Smooth muscle cell (in vitro differentiated cells): ENCODE results near the gene CEACAM19. TPM values are rescaled to one million over a fixed set of nuclear protein-coding genes. Genes with fewer than 3 reads are reported as not detected.

Experiments used
- DNase-seq: peaks from one replicate; lab custom pipeline; 2025; ENCODE audit not compliant: unreplicated experiment; lab: John Stamatoyannopoulos, UW
- H2AFZ ChIP-seq: fragments of 200-600 bp; sonication (generic); 2 replicates; pipeline ENCODE4 v1.6.0; 2016; ENCODE audit warnings: antibody characterized with exemption, low read depth, mild to moderate bottlenecking
- H3F3A ChIP-seq: fragments of 200-600 bp; sonication (generic); 2 replicates; pipeline ENCODE4 v1.6.0; 2017; ENCODE audit warnings: antibody characterized with exemption, low read depth
- H3K27ac ChIP-seq: fragments of 200-600 bp; sonication (generic); 2 replicates; pipeline ENCODE4 v1.5.1; 2016; ENCODE audit warnings: low read depth, mild to moderate bottlenecking
- H3K27me3 ChIP-seq: fragments of 200-600 bp; sonication (generic); 2 replicates; pipeline ENCODE4 v1.6.1; 2016; ENCODE audit warnings: low read depth, mild to moderate bottlenecking
- H3K36me3 ChIP-seq: fragments of 200-600 bp; sonication (generic); 2 replicates; pipeline ENCODE4 v1.5.1; 2016; ENCODE audit warnings: low read depth
- H3K4me1 ChIP-seq: fragments of 200-600 bp; sonication (generic); 2 replicates; pipeline ENCODE4 v1.5.1; 2016; ENCODE audit warnings: low read depth
- H3K4me2 ChIP-seq: fragments of 200-600 bp; sonication (generic); 2 replicates; pipeline ENCODE4 v1.6.0; 2016; ENCODE audit warnings: mild to moderate bottlenecking
- H3K4me3 ChIP-seq: fragments of 200-600 bp; sonication (generic); 2 replicates; pipeline ENCODE4 v1.5.1; 2016; ENCODE audit warnings: mild to moderate bottlenecking
- H3K79me2 ChIP-seq: fragments of 200-600 bp; sonication (generic); 2 replicates; pipeline ENCODE4 v1.6.0; 2016; ENCODE audit warnings: low read depth, mild to moderate bottlenecking
- H3K9ac ChIP-seq: fragments of 200-600 bp; sonication (generic); 2 replicates; pipeline ENCODE4 v1.6.0; 2016; ENCODE audit warnings: low read depth
- H3K9me3 ChIP-seq: fragments of 200-600 bp; sonication (generic); replicated peaks from 2 replicates; pipeline ENCODE4 v1.5.1; 2016; ENCODE audit warnings: low read depth
- H4K20me1 ChIP-seq: fragments of 200-600 bp; sonication (generic); 2 replicates; pipeline ENCODE4 v1.6.0; 2016; ENCODE audit warnings: low read depth
- CTCF ChIP-seq: fragments of 200-600 bp; sonication (generic); IDR thresholded peaks from 2 replicates; pipeline ENCODE4 v1.5.1; 2017; ENCODE audit warnings: borderline replicate concordance, mild to moderate bottlenecking, antibody characterized with exemption; ENCODE audit not compliant: insufficient read depth, poor library complexity, severe bottlenecking
- WGBS: methylation state at CpG from one replicate; pipeline ENCODE4 v1.1.7; 2016; ENCODE audit warnings: low lambda C conversion rate; 5-methylcytosine and 5-hydroxymethylcytosine counted together
- polyA plus RNA-seq: library from polyadenylated mRNA; unstranded; fragments of >200 nt; fragmentation: Nextera tagmentation; extraction: Ambion mirVana; gene quantifications from 2 replicates; pipeline ENCODE4 v1.2.1, GENCODE V29; 2016
- total RNA-seq: library from RNA; depleted of rRNA; stranded (reverse); fragments of >200 nt; gene quantifications from 2 replicates; pipeline ENCODE4 v1.2.3, GENCODE V29; 2014

Gene CEACAM19
- total and polyA plus RNA-seq, 2 experiments from 2014 or later = 0.81 to 0.88 TPM

GRCh38 chr19:44703336-44704078 is 32.2 kb downstream of the CEACAM19 start:
- no peak overlapping the region for H3K9ac ChIP-seq

GRCh38 chr19:44704982-44705381 is 33.7 kb downstream of the CEACAM19 start:
- no peak for DNase-seq
- no peak for TF ChIP-seq CTCF
- no peak overlapping the region for H2AFZ ChIP-seq
- H3F3A ChIP-seq = no peaks in the 10 kb centered on the region
- H3K27me3 ChIP-seq = no peaks in the 10 kb centered on the region
- H4K20me1 ChIP-seq = no peaks in the 10 kb centered on the region
- no peaks in the 10 kb centered on the region for H3K79me2 ChIP-seq
- H3K4me3 ChIP-seq = no peak overlapping the region
- H3K27ac ChIP-seq = no peak overlapping the region
- no peak overlapping the region for H3K9ac ChIP-seq
- WGBS = 97% methylated on average over 1 of the region's 1 CpG
- H3K36me3 ChIP-seq = no peaks in the 10 kb centered on the region
- no peaks in the 10 kb centered on the region for H3K4me1 ChIP-seq
- no peak overlapping the region for H3K4me2 ChIP-seq
- H3K9me3 ChIP-seq = no peaks in the 10 kb centered on the region

More at GRCh38 chr19:44703336-44704078, 32.2 kb downstream of the CEACAM19 start:
- TF ChIP-seq CTCF = no peak
- H3K27me3 ChIP-seq = no peaks in the 10 kb centered on the region
- no peak overlapping the region for H3K27ac ChIP-seq
- H3K9me3 ChIP-seq = no peaks in the 10 kb centered on the region
- no peaks in the 10 kb centered on the region for H3K79me2 ChIP-seq
- H3F3A ChIP-seq = no peaks in the 10 kb centered on the region
- no peak overlapping the region for H3K4me3 ChIP-seq
- WGBS = 96% methylated on average over 28 of the region's 28 CpGs
- DNase-seq = no peak
- no peaks in the 10 kb centered on the region for H3K36me3 ChIP-seq
- no peaks in the 10 kb centered on the region for H3K4me1 ChIP-seq
- H2AFZ ChIP-seq = no peak overlapping the region
- no peak overlapping the region for H3K4me2 ChIP-seq
- no peaks in the 10 kb centered on the region for H4K20me1 ChIP-seq

DNA sequence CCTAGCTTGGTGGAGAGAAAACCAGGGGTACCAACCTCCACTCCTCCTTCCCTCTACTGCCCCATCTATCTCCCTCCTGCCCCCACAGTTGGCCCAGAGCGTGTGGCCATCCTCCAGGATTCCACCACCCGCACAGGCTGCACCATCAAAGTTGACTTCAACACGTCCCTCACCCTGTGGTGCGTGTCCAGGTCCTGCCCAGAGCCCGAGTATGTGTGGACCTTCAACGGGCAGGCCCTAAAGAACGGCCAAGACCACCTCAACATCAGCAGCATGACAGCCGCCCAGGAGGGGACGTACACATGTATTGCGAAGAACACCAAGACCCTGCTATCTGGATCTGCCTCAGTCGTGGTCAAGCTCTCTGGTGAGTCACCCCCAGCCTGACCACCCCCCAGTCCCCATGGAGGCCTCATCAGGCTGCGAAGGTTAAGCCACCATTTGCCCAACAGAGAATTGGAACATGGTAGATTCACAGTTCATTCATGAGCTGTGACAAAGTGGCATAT is 34.3 kb downstream of the CEACAM19 start:
- no peak overlapping the region for H3K4me2 ChIP-seq
- WGBS = 87% methylated on average over 12 of the region's 12 CpGs
- H2AFZ ChIP-seq = no peak overlapping the region
- H3K4me3 ChIP-seq = no peak overlapping the region
- no peaks in the 10 kb centered on the region for H3K4me1 ChIP-seq
- H4K20me1 ChIP-seq = no peaks in the 10 kb centered on the region
- TF ChIP-seq CTCF = no peak
- H3K27me3 ChIP-seq = no peaks in the 10 kb centered on the region
- no peaks in the 10 kb centered on the region for H3K36me3 ChIP-seq
- no peak for DNase-seq
- H3K9me3 ChIP-seq = no peaks in the 10 kb centered on the region
- no peaks in the 10 kb centered on the region for H3F3A ChIP-seq
- H3K79me2 ChIP-seq = no peaks in the 10 kb centered on the region
- H3K9ac ChIP-seq = no peak overlapping the region
- H3K27ac ChIP-seq = no peak overlapping the region
